T-helper 17 cell (primary cell): ENCODE measurements around the gene MBD1. TPM values are rescaled to one million over a fixed set of nuclear protein-coding genes. Genes with fewer than 3 reads are reported as not detected.
A peak's percentile ranks its signal among the peaks of the same experiment; 100 is the strongest.

Experiments used
- ATAC-seq: fragments of 150-1000 bp; cut with Tn5 transposase; 2 replicates; pipeline ENCODE4 v1.10.0; 2021; ENCODE audit warnings: mild to moderate bottlenecking, moderate library complexity
- DNase-seq, 3 donors: peaks; one replicate each; pipeline versions ENCODE4 v3.0.0 to v3.0.0-alpha.2; 2020 to 2021
- H3K9me3 ChIP-seq: one replicate; pipeline ENCODE4 v1.7.0; 2013; ENCODE audit warnings: low read length, mild to moderate bottlenecking; ENCODE audit not compliant: control insufficient read depth, poor library complexity, severe bottlenecking
- H3K27ac Mint-ChIP-seq: one replicate; pipeline ENCODE4 v1.8.0; 2022; ENCODE audit warnings: mild to moderate bottlenecking, moderate library complexity, mixed read lengths
- H3K27me3 Mint-ChIP-seq: one replicate; pipeline ENCODE4 v1.8.0; 2022; ENCODE audit warnings: mixed read lengths
- H3K36me3 Mint-ChIP-seq: one replicate; pipeline ENCODE4 v1.8.0; 2022; ENCODE audit warnings: low read depth, mixed read lengths
- H3K4me1 Mint-ChIP-seq: one replicate; pipeline ENCODE4 v1.8.0; 2022; ENCODE audit warnings: mild to moderate bottlenecking, mixed read lengths
- H3K4me3 Mint-ChIP-seq: one replicate; pipeline ENCODE4 v1.8.0; 2022; ENCODE audit warnings: mild to moderate bottlenecking, moderate library complexity, mixed read lengths
- total RNA-seq, 4 donors: library from RNA in 2 of 4; stranded (reverse) in 2 of 4; gene quantifications; one replicate each; pipeline ENCODE4 v1.2.3 and lab custom pipeline; 2022 to 2026

The MBD1 gene
- total RNA-seq, 2 donors from 2014 or later: 88.9 to 89.1 TPM

DNA sequence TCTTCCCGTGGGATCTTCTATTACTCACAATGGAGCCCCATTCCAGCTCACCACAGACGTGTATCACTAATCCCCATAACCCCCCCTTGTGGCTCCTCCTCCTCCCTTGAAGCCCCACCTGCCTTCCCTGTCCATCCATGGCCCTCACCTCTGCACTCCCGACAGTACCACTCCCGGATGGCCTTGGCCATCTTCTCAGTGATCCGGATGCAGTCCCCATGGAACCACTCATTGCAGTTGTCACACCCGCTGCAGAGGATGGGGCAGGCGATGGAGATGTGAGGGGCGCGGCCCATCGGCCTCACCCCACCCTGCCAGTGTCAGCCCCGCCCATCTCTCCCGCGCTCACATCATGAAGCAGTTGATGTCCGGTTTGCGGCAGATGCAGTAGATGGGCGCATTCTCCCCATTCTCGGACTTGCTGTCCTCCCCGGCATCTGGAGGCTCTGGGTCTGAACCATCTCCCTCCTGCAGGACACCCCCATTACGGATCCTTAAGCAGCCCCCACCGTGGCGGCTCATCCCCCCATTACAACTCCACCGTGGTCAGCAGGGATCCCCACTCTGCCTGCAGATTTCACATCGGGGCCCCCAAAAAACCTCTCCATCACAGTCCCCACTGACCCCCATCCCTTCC lies 5.2 kb upstream of the MBD1 start:
- ATAC-seq (no peak), DNase-seq (no peak)
- no peaks in the 10 kb centered on the region for H3K27me3 Mint-ChIP-seq
- H3K4me3 Mint-ChIP-seq: peak overlapping the region; percentile 100
- H3K4me1 Mint-ChIP-seq: peaks cover 33% of the 10 kb centered on the region
- H3K9me3 ChIP-seq: no peaks in the 10 kb centered on the region
- peaks cover 20% of the 10 kb centered on the region for H3K36me3 Mint-ChIP-seq
- peak overlapping the region; percentile 99 for H3K27ac Mint-ChIP-seq

DNA sequence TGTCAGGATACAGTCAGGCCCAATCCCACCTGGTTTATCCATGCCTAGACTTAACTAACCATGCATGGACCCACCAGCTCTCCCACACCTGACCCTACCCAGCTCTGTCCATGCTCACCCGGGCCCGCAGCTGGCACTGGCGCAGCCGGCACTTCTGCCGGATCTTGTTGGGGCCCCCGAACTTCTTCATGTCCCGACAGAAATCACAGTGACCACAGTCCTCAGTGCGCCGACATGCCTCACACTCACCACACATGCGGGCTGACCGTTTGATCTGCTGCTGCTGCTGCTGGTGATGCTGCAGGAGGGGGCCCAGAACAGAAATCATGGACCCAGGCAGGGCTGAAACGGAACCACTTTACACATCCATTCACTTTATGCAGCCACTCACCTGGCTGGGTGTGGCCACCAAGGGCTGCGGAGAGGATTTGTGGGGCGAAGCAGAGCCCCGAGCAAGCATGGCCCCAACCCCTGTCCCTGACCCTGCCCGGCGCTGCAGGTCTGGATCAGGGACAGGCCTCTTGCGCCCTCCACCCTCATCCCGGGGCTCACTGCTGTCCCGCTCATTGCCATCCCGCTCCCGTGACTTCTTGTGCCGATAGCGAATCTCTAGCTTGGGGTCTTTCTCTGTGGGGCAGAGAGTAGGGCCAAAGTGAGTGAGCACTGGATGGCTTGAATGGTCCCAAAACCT lies 4.5 kb upstream of the MBD1 start:
- peaks cover 22% of the 10 kb centered on the region for H3K36me3 Mint-ChIP-seq

DNA sequence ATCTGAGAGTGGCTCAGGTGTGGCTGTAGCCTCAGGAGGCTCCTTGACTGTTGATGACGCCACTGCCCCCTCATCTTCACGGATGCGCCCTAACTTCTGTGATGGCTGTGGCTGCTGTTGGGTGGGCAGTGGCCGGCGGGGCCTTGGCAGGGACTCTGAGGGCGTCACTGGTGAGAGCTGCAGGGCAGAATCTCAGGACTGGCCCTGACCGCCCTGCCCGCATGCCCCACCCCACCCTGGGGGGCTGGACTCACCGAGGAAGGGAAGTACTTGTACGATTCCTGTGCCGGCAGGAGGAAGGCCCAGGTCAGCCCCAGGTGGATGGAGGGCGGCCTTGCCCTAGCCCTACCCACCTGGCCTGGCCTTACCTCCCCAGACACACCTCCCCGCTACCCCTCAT lies 3.7 kb upstream of the MBD1 start:
- ATAC-seq (no peak), DNase-seq (no peak)
- Mint-ChIP-seq H3K36me3 (peaks cover 24% of the 10 kb centered on the region), H3K4me1 (peaks cover 47% of the 10 kb centered on the region), H3K27ac (no peak overlapping the region), H3K4me3 (no peak overlapping the region), H3K27me3 (no peaks in the 10 kb centered on the region)
- no peaks in the 10 kb centered on the region for H3K9me3 ChIP-seq

More for the DNA sequence above, 4.5 kb upstream of the MBD1 start:
- peak overlapping the region; percentile 100 for H3K4me3 Mint-ChIP-seq
- H3K4me1 Mint-ChIP-seq: peaks cover 40% of the 10 kb centered on the region
- H3K9me3 ChIP-seq: no peaks in the 10 kb centered on the region
- peak overlapping the region; percentile 99 for H3K27ac Mint-ChIP-seq
- H3K27me3 Mint-ChIP-seq: no peaks in the 10 kb centered on the region
- ATAC-seq (no peak), DNase-seq (no peak)

DNA sequence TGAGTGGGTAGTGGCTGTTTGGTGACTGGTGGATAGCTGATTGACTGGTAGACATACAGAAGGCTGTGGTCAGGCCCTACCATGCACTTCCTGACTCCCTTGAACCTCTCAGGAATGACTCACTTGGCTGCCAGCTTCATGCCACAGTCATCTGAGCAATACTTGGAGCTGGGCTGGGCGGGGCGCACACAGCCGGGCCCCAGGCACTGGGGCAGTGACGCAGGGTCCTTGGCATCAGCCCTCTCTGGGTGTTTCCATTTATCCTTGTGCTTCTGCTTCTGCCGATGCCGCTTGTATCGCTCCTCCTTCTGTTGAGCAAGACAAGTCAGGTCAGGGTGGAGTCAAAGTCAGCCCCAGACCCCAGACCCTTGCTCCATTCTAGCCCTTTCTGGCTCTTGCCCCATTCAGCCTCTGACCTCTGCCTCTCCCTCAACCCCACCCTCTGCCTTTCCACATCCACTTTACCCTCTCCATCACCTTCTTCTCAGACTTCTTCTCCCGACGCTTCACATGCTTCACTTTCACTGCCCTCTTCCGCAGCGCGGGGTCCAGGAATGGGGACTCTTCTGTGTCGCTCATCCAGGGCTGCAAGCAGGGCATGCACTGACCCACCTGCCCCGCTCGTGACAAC lies 3.0 kb upstream of the MBD1 start:
- Mint-ChIP-seq H3K4me3 (peak overlapping the region; percentile 67), H3K4me1 (peaks cover 51% of the 10 kb centered on the region), H3K27me3 (no peaks in the 10 kb centered on the region), H3K36me3 (peaks cover 24% of the 10 kb centered on the region), H3K27ac (no peak overlapping the region)
- no peaks in the 10 kb centered on the region for H3K9me3 ChIP-seq
- ATAC-seq (no peak), DNase-seq (no peak)

DNA sequence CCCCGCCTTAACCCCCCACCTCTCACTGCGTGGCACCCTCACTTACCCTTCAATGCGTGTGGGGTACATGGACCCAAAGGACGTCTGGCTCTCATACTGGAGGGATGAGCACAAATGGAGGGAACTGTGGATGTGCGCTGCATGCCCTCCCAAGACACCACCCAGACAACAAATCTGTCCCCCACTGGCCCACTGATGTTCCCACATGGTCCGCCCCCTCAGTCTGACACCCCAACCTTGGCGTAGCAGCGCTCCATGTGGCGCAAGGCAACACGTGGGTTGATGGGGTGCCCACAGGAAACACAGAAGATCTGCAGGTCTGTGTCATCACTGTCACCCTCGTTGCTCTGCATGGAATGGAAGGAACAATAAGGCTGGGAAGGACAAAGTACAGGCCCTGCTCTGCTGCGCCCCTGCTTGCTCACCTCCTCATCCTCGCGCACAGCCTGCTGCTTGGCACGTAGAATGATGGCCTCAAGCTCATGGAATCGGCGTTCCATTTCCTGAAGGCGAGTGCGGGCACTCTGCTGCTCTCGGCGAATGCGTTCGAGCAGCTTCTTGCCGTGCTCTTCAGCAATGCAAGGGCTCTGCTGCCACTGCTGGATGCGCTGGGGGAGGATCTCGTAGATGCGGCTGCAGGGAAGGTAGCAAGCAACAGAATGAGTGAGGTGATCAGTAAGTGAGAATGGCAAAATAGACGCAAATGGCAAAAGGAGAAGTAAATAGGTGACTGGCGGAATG lies 2.3 kb upstream of the MBD1 start:
- DNase-seq (no peak), ATAC-seq (no peak)
- Mint-ChIP-seq H3K27me3 (no peaks in the 10 kb centered on the region), H3K4me1 (peaks cover 51% of the 10 kb centered on the region), H3K27ac (peak overlapping the region; percentile 96), H3K4me3 (peak overlapping the region; percentile 97), H3K36me3 (peaks cover 24% of the 10 kb centered on the region)
- no peaks in the 10 kb centered on the region for H3K9me3 ChIP-seq

DNA sequence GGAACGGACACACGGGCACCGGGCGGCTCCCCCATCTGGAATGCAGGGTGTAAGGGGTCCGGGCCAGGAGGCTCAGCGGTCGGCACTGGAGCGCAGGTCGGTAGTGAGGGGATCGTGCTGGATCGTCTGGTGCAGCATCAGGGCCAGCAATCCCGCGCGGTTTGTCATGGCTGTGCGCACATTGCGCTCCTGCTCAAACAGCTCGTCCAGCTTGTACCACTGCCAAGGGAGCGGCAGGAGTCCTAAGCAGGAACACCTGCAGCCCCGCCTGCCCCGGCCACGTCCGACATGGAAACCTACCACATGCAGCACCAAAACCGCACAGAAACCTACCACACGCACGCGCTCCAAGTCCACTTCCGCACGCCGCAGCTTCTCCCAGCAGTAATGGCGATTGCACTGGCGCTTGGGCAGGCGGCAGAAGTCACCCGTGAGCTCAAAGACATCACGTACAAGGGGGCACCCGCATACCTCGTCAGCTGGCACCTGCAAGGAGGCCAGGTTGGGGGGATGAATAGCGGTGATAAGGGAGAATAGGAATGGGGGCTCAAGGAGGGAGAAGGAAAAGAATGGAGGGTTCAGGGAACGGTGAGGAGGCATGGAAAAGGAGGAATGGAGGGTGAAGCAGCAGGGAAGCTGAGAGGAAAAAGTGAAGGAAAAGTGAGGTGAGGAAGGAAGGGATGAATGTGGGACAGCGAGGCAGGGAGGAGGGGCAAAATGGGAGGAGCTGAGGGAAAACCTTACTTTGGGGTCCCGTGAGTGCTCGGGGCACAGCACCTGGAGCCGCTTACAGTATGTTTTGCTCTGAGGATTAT lies 1.4 kb upstream of the MBD1 start:
- peak overlapping the region; percentile 97 for H3K4me3 Mint-ChIP-seq
- H3K4me1 Mint-ChIP-seq: peaks cover 51% of the 10 kb centered on the region
- H3K27me3 Mint-ChIP-seq: no peaks in the 10 kb centered on the region
- ATAC-seq (no peak), DNase-seq (no peak)
- peaks cover 24% of the 10 kb centered on the region for H3K36me3 Mint-ChIP-seq
- H3K9me3 ChIP-seq: no peaks in the 10 kb centered on the region
- H3K27ac Mint-ChIP-seq: peak overlapping the region; percentile 96

DNA sequence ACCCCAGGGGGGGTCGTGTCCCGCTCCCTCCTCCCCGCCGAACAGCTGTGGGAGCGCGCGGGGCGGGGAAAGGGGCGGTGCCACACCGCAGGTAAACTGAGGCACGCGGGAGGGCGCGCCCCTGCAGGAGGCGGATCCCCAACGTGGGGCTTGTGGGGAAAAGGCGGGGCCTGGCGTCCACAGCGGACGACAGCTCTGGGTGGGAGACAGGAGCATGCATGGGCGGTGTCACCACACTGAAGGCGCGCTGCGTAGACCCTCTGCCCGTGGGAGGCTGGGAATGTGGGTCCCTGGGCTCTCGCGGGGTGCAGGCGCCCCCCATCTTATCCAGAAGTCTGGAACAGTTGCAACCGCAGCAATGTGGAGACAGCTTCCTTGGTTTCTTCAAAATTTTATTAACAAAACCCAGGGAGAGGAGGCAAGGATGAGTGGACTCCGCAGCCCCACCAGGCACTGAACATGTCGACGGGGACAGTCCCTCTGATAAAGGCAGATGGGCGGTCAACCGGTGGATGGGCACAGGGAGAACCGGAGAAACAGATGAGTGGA lies 723 bp upstream of the MBD1 start:
- H3K27ac Mint-ChIP-seq: peak overlapping the region; percentile 96
- ATAC-seq: no peak
- no peak for DNase-seq
- peaks cover 18% of the 10 kb centered on the region for H3K36me3 Mint-ChIP-seq
- no peaks in the 10 kb centered on the region for H3K9me3 ChIP-seq
- peaks cover 45% of the 10 kb centered on the region for H3K4me1 Mint-ChIP-seq
- no peaks in the 10 kb centered on the region for H3K27me3 Mint-ChIP-seq
- H3K4me3 Mint-ChIP-seq: peak overlapping the region; percentile 97

DNA sequence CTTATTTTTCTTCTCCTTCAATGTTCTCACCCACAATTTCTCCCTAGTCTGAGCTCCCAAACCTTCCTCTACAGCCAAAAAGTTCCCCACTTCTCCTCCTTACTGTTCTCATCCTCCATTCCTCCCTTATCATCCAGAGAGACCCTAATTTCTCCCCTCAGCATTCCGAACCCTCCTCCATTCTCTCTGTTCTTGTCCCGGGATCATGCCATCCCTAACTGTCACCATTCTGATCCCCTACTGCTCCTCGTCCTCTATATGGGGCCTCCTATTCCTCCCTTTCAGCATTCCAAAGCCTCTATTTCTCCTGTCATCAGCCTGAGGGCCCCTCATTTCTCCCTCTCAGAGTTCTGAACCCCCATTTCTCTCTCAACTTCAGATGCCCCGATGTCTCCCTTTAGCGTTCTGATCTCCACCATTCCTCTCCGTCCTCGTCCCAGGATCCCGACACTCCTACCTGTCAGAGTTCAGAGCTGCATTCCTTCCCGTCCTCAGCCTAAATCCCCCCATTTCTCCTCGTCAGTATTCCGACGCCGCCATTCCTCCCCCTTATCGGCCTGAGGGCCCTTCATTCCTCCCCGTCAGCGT lies 522 bp downstream of the MBD1 start:
- Mint-ChIP-seq H3K4me1 (peaks cover 34% of the 10 kb centered on the region), H3K27ac (peak overlapping the region; percentile 96), H3K27me3 (no peaks in the 10 kb centered on the region), H3K4me3 (peak overlapping the region; percentile 97), H3K36me3 (peaks cover 19% of the 10 kb centered on the region)
- ATAC-seq (no peak), DNase-seq (no peak)
- no peaks in the 10 kb centered on the region for H3K9me3 ChIP-seq

DNA sequence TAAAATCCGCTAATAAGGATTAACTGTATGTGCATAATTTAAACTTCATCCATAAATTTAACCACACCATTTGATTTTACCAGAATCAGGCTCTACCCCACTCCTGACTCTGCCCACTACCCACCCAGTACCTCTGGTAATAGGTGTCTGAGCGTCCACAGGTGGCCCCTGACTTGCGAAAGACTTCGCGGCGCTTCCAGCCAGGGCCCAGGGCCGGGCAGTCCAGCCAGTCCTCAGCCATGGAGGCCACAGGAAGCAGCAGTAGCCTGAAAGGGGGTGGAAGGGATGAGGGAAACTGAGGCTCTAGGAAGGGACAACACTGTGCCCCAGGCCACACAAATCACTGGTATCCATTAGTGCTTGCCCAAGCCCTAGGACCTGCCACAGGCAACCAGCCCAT lies 1.6 kb downstream of the MBD1 start:
- no peak for DNase-seq
- peaks cover 37% of the 10 kb centered on the region for H3K4me1 Mint-ChIP-seq
- no peaks in the 10 kb centered on the region for H3K9me3 ChIP-seq
- peak overlapping the region; percentile 97 for H3K4me3 Mint-ChIP-seq
- no peaks in the 10 kb centered on the region for H3K27me3 Mint-ChIP-seq
- ATAC-seq: no peak
- peaks cover 25% of the 10 kb centered on the region for H3K36me3 Mint-ChIP-seq
- H3K27ac Mint-ChIP-seq: peak overlapping the region; percentile 96

DNA sequence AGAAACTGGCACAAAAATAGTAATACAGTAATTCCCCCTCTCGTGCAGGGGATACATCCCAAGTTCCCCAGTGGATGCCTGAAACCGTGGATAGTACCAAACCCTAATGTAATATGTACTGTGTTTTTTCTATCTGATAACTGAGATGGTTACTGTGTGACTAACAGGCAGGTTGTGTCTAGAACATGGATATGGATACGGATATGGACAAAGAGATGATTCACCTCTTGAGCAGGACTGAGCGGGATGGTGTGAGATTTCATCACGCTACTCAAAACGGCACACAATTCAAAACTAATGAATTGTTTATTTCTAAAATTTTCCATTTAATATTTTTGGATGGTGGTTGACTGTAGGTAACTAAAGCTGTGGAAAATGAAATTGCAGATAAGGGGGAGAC lies 3.4 kb downstream of the MBD1 start:
- no peak for ATAC-seq
- H3K27ac Mint-ChIP-seq: no peak overlapping the region
- peaks cover 25% of the 10 kb centered on the region for H3K36me3 Mint-ChIP-seq
- H3K9me3 ChIP-seq: no peaks in the 10 kb centered on the region
- H3K4me1 Mint-ChIP-seq: peaks cover 35% of the 10 kb centered on the region
- H3K4me3 Mint-ChIP-seq: no peak overlapping the region
- no peaks in the 10 kb centered on the region for H3K27me3 Mint-ChIP-seq
- DNase-seq: no peak

DNA sequence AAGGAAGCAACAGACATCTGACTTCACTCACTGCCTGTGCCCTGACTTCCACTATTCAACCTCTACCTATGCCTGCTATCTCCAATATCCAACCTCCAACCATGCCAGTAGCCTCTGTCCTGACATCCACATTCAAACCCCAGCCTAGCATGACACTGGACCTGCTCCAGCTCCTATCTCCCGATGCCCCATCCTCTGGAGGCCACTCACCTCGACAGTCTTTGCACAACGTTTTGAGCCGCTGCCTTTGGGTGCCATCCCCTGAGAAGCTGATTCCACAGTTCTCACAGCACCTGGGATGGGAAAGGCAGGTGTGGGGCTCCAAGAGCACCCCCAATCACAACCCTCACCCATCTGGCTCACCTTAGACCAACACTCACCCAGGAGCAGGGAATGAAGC lies 4.9 kb downstream of the MBD1 start:
- no peaks in the 10 kb centered on the region for H3K9me3 ChIP-seq
- no peaks in the 10 kb centered on the region for H3K27me3 Mint-ChIP-seq
- H3K27ac Mint-ChIP-seq: peak overlapping the region; percentile 62
- no peak overlapping the region for H3K4me3 Mint-ChIP-seq
- H3K4me1 Mint-ChIP-seq: peaks cover 29% of the 10 kb centered on the region
- ATAC-seq (no peak), DNase-seq (no peak)
- peaks cover 21% of the 10 kb centered on the region for H3K36me3 Mint-ChIP-seq

DNA sequence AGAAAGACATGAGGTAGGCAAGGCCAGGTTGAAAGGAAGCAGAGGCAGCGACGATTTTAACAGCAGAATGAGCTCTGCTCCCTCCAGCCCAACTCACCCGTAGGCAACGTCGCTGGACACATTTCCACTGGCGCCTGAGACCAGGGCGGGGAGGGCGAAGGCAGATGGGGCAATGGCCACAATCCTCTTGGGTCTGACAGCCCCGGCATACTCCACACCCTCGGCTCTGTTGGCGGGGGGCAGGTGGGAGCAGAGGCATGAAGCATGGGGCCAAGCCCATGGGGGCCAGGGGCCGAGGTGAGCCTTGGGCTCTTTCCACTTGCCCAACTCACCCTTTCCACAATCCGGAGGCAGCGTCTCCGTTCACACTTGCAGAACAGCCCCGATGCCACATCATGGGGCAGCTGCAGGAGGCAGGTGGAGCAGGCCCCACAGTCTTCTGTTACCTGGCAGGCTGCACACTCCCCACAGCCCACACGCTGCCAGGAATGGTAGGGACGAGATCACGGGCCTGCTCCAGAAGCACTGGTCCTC lies 5.8 kb downstream of the MBD1 start:
- no peak for DNase-seq
- Mint-ChIP-seq H3K4me3 (peak overlapping the region; percentile 72), H3K4me1 (peaks cover 20% of the 10 kb centered on the region), H3K27ac (no peak overlapping the region), H3K36me3 (peaks cover 19% of the 10 kb centered on the region), H3K27me3 (no peaks in the 10 kb centered on the region)
- no peaks in the 10 kb centered on the region for H3K9me3 ChIP-seq
- ATAC-seq: no peak
